GM21367 (cell line): ENCODE data around the gene TMSB15B.
A peak's percentile ranks its signal among the peaks of the same experiment; 100 is the strongest.
"Not testable (repeated sequence)": the region's sequence is repeated elsewhere in the genome, so short reads cannot be mapped to it uniquely, and the experiment has no call there.

Source experiments
- ATAC-seq: cut with Tn5 transposase; IDR thresholded peaks from one replicate; pipeline ENCODE4 v1.9.1; 2021; ENCODE audit not compliant: unreplicated experiment

Gene TMSB15B

GRCh38 chrX:103962411-103963278 lies at the start of gene TMSB15B:
Gene TMSB15B (plus strand): TSS chrX:103962627.
- peak; percentile 97 for ATAC-seq

- ATAC-seq = no peak
Measured at GRCh38 chrX:103913356-103914020, 48.9 kb upstream of the TMSB15B start.

GRCh38 chrX:103918050-103918449 lies 44.4 kb upstream of the TMSB15B start:
- peak; percentile 28 for ATAC-seq

GRCh38 chrX:103918571-103919269 lies 43.7 kb upstream of the TMSB15B start:
- peak; percentile 58 for ATAC-seq

- peak; percentile 52 for ATAC-seq
Measured at GRCh38 chrX:103919270-103919637, 43.2 kb upstream of the TMSB15B start.

GRCh38 chrX:103920515-103920914 lies 41.9 kb upstream of the TMSB15B start:
- peak; percentile 38 for ATAC-seq

- peak; percentile 80 for ATAC-seq
Measured at GRCh38 chrX:103927030-103927429, 35.4 kb upstream of the TMSB15B start.

- no peak for ATAC-seq
Measured at GRCh38 chrX:103927633-103928032, 34.8 kb upstream of the TMSB15B start.

- no peak for ATAC-seq
Measured at GRCh38 chrX:103932133-103932532, 30.3 kb upstream of the TMSB15B start.

GRCh38 chrX:103940257-103940656 lies 22.2 kb upstream of the TMSB15B start:
- ATAC-seq = not testable (repeated sequence)

- peak; percentile 71 for ATAC-seq
Measured at GRCh38 chrX:103941201-103941975, 21.0 kb upstream of the TMSB15B start.

- ATAC-seq = no peak
Measured at GRCh38 chrX:103949506-103949905, 12.9 kb upstream of the TMSB15B start.

- no peak for ATAC-seq
Measured at GRCh38 chrX:103953353-103953752, 9.1 kb upstream of the TMSB15B start.

GRCh38 chrX:103954259-103954658 lies 8.2 kb upstream of the TMSB15B start:
- no peak for ATAC-seq

GRCh38 chrX:103960599-103960998 lies 1.8 kb upstream of the TMSB15B start:
- not testable (repeated sequence) for ATAC-seq

- ATAC-seq = not testable (repeated sequence)
Measured at GRCh38 chrX:103983508-103983907, 21.1 kb downstream of the TMSB15B start.

- peak; percentile 93 for ATAC-seq
Measured at GRCh38 chrX:103999234-103999633, 36.8 kb downstream of the TMSB15B start.

- ATAC-seq = no peak
Measured at GRCh38 chrX:104008831-104009230, 46.4 kb downstream of the TMSB15B start.

GRCh38 chrX:104013158-104013557 lies 50.7 kb downstream of the TMSB15B start:
- ATAC-seq = no peak

- ATAC-seq = no peak
Measured at GRCh38 chrX:104013606-104014005, 51.2 kb downstream of the TMSB15B start, which contains the start of gene H2BW1. Gene H2BW1 (minus strand): TSS chrX:104013708. CDS start chrX:104013576, 132 bp downstream.

- not testable (repeated sequence) for ATAC-seq
Measured at GRCh38 chrX:104015576-104015975, 53.1 kb downstream of the TMSB15B start.
